GM13977 (cell line): ENCODE results near the gene GALNT11.
"Not testable (repeated sequence)": the region's sequence is repeated elsewhere in the genome, so short reads cannot be mapped to it uniquely, and the experiment has no call there.

Experiments
- DNase-seq: peaks from one replicate; pipeline ENCODE4 v3.0.0; 2012; ENCODE audit warnings: low spot score
- in situ Hi-C: fragments of 300-500 bp; cut with MboI; formaldehyde crosslinking; loops from one replicate; pipeline ENCODE4 v1.12.0; 2022; ENCODE audit warnings: low sequenced_read_pairs, low pct_unique_long_range_greater_than_20kb, mixed read lengths, inconsistent platforms; ENCODE audit not compliant: unreplicated experiment
- TF ChIP-seq, protein P1 (sequence below): IDR thresholded peaks from 2 replicates; pipeline ENCODE4 v1.5.1; 2012; ENCODE audit warnings: mild to moderate bottlenecking, control low read depth; ENCODE audit not compliant: insufficient read depth; ENCODE audit errors: extremely low read depth, missing control alignments

The GALNT11 gene

DNA sequence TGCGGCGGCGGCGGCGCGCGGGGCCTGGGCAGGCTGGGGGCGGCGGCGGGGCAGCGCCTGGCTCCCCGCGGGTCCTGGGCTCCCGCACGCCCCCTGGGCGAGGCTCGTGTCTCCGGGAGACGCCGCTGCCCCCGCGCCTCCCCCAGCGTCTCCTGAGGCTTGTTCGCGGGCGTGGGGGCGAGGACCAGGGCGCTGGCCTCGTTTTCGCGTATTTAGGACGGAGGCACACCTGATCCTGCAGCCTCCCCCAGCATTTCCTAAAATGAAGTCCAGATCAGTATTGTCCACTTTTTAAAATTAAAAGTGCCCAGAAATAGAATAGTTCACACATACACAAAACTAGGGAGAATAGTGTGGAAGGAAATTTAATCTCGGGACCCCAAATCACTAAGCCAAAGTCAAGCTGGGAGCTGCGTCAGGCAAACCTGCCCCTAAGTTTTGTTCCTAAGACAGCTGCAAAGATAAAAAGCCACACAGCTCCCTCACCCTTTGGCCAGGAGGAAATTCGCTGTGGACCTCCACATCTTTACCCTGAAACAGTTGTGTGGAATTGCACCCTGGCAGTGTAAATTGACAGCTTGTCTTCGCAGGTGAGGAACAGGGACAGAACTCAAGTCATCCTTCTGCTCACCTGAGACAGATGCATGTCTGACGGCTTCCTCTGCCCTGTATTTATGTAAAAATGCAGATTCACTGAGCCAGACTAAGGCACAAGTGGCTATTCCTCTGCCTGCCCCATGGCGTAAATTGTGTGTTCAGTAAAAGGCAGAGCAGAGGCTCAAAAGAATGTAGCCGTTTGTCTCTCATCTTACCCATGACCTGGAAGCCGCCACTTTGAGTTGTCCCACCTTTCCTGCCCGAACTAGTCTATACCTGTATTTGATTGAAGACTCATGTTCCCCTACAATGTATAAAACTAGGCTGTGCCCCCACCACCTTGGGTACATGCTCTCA, 740 bp downstream of the GALNT11 start:
- TF ChIP-seq, protein P1, sequence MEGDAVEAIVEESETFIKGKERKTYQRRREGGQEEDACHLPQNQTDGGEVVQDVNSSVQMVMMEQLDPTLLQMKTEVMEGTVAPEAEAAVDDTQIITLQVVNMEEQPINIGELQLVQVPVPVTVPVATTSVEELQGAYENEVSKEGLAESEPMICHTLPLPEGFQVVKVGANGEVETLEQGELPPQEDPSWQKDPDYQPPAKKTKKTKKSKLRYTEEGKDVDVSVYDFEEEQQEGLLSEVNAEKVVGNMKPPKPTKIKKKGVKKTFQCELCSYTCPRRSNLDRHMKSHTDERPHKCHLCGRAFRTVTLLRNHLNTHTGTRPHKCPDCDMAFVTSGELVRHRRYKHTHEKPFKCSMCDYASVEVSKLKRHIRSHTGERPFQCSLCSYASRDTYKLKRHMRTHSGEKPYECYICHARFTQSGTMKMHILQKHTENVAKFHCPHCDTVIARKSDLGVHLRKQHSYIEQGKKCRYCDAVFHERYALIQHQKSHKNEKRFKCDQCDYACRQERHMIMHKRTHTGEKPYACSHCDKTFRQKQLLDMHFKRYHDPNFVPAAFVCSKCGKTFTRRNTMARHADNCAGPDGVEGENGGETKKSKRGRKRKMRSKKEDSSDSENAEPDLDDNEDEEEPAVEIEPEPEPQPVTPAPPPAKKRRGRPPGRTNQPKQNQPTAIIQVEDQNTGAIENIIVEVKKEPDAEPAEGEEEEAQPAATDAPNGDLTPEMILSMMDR: peak; percentile 5
- in situ Hi-C loops: no loop called here
- peak; percentile 23 for DNase-seq

DNA sequence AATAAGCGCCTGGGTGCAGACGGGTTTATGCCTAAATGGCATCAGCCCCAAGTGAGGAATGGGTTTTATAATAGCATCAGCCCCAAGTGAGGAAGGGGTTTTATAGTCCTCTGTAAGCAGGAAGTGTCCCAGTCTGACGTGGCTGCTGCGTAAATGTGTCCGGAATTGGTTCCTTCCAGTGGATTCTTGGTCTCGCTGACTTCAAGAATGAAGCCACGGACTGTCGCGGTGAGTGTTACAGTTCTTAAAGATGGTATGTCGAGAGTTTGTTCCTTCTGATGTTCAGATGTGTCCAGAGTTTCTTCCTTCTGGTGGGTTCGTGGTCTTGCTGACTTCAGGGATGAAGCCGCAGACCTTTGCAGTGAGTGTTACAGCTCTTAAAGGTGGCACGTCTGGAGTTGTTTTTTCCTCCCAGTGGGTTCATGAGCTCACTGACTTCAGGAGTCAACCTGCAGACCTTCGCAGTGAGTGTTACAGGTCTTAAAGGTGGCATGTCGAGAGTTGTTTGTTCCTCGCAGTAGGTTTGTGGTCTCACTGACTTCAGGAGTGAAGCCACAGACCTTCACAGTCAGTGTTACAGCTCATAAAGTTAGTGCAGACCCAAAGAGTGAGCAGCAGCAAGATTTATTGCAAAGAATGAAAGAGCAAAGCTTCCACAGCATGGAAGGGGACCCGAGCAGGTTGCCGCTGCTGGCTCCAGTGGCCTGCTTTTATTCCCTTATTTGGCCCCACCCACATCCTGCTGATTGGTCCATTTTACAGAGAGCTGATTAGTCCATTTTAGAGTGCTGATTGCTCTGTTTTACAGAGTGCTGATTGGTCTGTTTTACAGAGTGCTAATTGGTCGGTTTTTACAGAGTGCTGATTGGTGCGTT, 2.3 kb downstream of the GALNT11 start:
- DNase-seq, in situ Hi-C loops: not testable (repeated sequence)

DNA sequence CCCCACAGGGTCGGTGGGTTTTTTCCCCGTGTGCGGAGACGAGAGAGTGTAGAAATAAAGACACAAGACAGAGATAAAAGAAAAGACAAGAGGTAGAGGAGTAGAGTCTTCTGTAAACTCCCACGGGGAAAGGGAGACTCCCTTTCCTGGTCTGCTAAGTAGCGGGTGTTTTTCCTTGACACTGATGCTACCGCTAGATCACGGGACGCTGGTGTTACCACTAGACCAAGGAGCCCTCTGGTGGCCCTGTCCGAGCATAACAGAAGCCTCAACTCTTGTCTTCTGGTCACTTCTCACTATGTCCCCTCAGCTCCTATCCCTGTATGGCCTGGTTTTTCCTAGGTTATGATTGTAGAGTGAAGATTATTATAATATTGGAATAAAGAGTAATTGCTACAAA, 4.6 kb downstream of the GALNT11 start:
- TF ChIP-seq, protein P1: peak; percentile 26
- DNase-seq, in situ Hi-C loops: not testable (repeated sequence)

DNA sequence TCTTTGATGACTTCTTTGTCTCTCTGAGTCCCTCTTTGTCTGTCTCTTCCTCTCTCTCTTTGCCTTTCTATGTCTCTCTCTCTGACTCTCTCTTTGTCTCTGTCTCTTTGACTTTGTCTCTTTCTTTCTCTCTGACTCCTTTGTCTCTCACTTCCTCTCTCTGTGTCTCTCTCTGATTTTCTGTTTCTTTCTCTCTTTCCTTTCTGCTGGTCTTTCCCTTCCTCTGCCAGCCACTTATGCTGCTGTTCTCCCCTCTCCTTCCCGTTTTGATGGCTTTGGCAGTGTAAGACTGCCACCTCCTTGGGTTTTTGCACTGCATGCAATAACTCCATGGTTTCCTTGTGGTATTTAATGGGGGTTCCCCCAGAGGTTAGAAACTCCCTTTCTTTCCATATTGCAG, 5.2 kb downstream of the GALNT11 start:
- DNase-seq, in situ Hi-C loops: not testable (repeated sequence)

DNA sequence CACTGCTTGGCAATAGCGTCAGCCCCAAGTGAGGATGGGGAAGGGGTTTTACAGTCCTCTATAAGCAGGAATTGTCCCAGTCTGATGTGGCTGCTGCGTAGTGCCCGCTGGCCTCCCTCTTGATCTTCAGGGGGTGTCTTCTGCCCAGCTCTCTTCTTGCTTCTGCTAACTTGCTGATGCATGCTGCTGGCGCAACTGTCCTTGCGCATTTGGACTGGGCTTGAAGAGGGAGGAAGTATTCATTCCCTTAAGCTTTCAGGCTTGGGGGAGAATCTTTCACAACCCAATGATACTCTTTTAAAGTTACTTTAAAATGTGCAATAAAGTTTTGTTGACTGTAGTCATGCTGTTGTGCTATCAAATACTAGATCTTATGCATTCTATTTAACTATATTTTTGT, 10.3 kb downstream of the GALNT11 start:
- TF ChIP-seq, protein P1: no peak
- no peak for DNase-seq
- in situ Hi-C loops: no loop called here

DNA sequence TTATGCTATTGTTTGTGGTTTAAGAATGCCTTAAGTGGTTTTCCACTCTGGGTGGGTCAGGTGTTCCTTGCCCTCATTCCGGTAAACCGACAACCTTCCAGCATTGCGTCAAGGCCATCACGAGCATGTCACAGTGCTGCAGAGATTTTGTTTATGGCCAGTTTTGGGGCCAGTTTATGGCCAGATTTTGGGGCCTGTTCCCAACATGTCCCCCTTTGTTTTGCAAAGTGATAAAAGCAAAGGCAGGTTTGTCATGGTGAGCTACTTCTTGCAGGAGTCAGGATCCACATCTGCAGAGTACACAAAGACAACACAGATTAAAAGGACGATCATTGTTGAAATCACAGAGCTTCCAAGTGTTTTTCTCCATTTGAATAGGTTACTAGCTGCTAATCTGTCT, 12.9 kb downstream of the GALNT11 start:
- in situ Hi-C loops, DNase-seq: not testable (repeated sequence)

DNA sequence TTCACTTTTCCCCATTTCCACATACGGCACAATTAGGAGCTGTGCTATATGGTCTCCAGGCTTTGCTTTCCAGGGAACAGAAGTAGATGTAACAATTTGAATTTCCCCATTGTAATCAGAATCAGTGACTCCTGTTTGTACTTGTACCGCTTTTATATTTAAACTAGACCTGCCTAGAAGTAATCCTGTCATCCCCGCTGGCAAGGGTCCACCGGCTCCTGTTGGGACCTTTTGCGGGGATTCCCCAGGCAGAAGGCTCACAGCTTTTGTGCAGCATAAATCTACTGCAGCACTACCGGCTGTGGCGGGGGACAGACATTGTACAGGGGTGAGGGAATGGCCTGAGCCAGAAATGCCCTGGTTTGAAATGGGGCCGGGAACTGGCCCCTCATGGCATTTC, 17.6 kb downstream of the GALNT11 start:
- in situ Hi-C loops, DNase-seq: not testable (repeated sequence)

DNA sequence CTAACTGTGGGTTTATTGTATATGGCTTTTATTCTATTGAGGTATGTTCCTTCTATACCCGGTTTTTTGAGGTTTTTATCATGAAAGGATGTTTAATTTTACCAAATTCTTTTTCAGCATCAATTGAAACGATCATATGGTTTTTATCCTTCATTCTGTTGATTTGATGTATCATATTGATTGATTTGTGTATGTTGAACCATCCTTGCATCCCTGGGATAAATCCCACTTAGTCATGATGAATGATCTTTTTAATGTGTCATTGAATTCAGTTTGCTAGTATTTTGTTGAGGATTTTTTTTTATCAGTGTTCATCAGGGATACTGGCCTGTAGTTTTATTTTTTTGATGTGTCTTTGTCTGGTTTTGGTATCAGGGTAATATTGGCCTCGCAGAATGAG, 19.4 kb downstream of the GALNT11 start:
- DNase-seq, in situ Hi-C loops: not testable (repeated sequence)

DNA sequence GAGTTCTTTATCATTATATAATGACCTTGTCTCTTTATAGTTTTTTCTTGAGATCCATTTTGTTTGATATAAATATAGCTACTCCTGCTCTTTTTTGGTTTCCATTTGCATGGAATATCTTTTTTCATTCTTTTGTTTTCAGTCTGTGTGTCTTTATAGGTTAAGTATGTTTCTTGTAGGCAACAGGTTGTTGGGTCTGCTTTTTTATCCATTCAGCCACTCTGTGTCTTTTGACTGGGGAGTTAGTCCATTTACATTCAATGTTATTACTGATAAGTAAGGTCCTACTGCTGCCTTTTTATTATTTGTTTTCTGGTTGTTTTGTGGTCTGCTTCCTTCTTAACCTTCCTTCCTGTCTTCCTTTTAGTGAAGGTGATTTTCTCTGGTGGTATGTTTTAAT, 21.1 kb downstream of the GALNT11 start:
- TF ChIP-seq, protein P1: no peak
- in situ Hi-C loops: no loop called here
- no peak for DNase-seq
